ENCODE measurements around the gene CREB5.

Gene CREB5

GRCh38 chr7:28630350-28630749 is 218.0 kb downstream of the CREB5 start:
- H3K79me2 ChIP-seq (ENCODE audit: insufficient read depth, low read depth): no peaks in the 10 kb centered on the region
- H3K9ac ChIP-seq: no peak overlapping the region
- no peaks in the 10 kb centered on the region for H3K27me3 ChIP-seq (ENCODE audit: insufficient read depth, low read depth)
- no peaks in the 10 kb centered on the region for H3K36me3 ChIP-seq (ENCODE audit: insufficient read depth)
- H3K4me2 ChIP-seq: no peak overlapping the region
- H3K27ac ChIP-seq: no peak overlapping the region
- no peak overlapping the region for H3K4me3 ChIP-seq (IDR thresholded peaks at IDR 0.05; ENCODE audit: insufficient read depth, low read depth, low read length)
- H4K20me1 ChIP-seq (ENCODE audit: insufficient read depth): no peaks in the 10 kb centered on the region
- H3K4me1 ChIP-seq (ENCODE audit: low read depth, poor library complexity, severe bottlenecking): no peaks in the 10 kb centered on the region
- no peak overlapping the region for H2AFZ ChIP-seq (ENCODE audit: low read depth)
- TF ChIP-seq CTCF (conservative IDR thresholded peaks at IDR 0.05; ENCODE audit: low read depth, low read length): no peak

GRCh38 chr7:28631995-28632394 is 219.7 kb downstream of the CREB5 start:
- no peaks in the 10 kb centered on the region for H4K20me1 ChIP-seq (ENCODE audit: insufficient read depth)
- no peaks in the 10 kb centered on the region for H3K79me2 ChIP-seq (ENCODE audit: insufficient read depth, low read depth)
- H3K4me3 ChIP-seq (IDR thresholded peaks at IDR 0.05; ENCODE audit: insufficient read depth, low read depth, low read length): no peak overlapping the region
- H3K4me2 ChIP-seq: no peak overlapping the region
- no peak overlapping the region for H2AFZ ChIP-seq (ENCODE audit: low read depth)
- no peaks in the 10 kb centered on the region for H3K36me3 ChIP-seq (ENCODE audit: insufficient read depth)
- H3K4me1 ChIP-seq (ENCODE audit: low read depth, poor library complexity, severe bottlenecking): no peaks in the 10 kb centered on the region
- H3K9ac ChIP-seq: no peak overlapping the region
- H3K27me3 ChIP-seq (ENCODE audit: insufficient read depth, low read depth): no peaks in the 10 kb centered on the region
- H3K27ac ChIP-seq: no peak overlapping the region
- TF ChIP-seq CTCF (conservative IDR thresholded peaks at IDR 0.05; ENCODE audit: low read depth, low read length): no peak

GRCh38 chr7:28638914-28639313 is 226.6 kb downstream of the CREB5 start:
- no peak overlapping the region for H2AFZ ChIP-seq (ENCODE audit: low read depth)
- H3K4me3 ChIP-seq (IDR thresholded peaks at IDR 0.05; ENCODE audit: insufficient read depth, low read depth, low read length): no peak overlapping the region
- no peaks in the 10 kb centered on the region for H3K27me3 ChIP-seq (ENCODE audit: insufficient read depth, low read depth)
- H3K4me1 ChIP-seq (ENCODE audit: low read depth, poor library complexity, severe bottlenecking): no peaks in the 10 kb centered on the region
- no peaks in the 10 kb centered on the region for H3K36me3 ChIP-seq (ENCODE audit: insufficient read depth)
- no peaks in the 10 kb centered on the region for H3K79me2 ChIP-seq (ENCODE audit: insufficient read depth, low read depth)
- H3K9ac ChIP-seq: no peak overlapping the region
- H3K27ac ChIP-seq: no peak overlapping the region
- H4K20me1 ChIP-seq (ENCODE audit: insufficient read depth): no peaks in the 10 kb centered on the region
- no peak overlapping the region for H3K4me2 ChIP-seq
- no peak for TF ChIP-seq CTCF (conservative IDR thresholded peaks at IDR 0.05; ENCODE audit: low read depth, low read length)

- no peaks in the 10 kb centered on the region for H3K36me3 ChIP-seq (ENCODE audit: insufficient read depth)
- no peak for TF ChIP-seq CTCF (conservative IDR thresholded peaks at IDR 0.05; ENCODE audit: low read depth, low read length)
- no peak overlapping the region for H3K4me3 ChIP-seq (IDR thresholded peaks at IDR 0.05; ENCODE audit: insufficient read depth, low read depth, low read length)
- no peaks in the 10 kb centered on the region for H3K79me2 ChIP-seq (ENCODE audit: insufficient read depth, low read depth)
- no peak overlapping the region for H3K9ac ChIP-seq
- no peaks in the 10 kb centered on the region for H3K27me3 ChIP-seq (ENCODE audit: insufficient read depth, low read depth)
- no peaks in the 10 kb centered on the region for H3K4me1 ChIP-seq (ENCODE audit: low read depth, poor library complexity, severe bottlenecking)
- no peak overlapping the region for H3K27ac ChIP-seq
- H3K4me2 ChIP-seq: no peak overlapping the region
- H4K20me1 ChIP-seq (ENCODE audit: insufficient read depth): no peaks in the 10 kb centered on the region
- H2AFZ ChIP-seq (ENCODE audit: low read depth): no peak overlapping the region
Observed at GRCh38 chr7:28640001-28640400, 227.7 kb downstream of the CREB5 start.
